ENCODE measurements around the gene KLK2.

GRCh38 chr19:50861496-50862286, 11.5 kb upstream of the KLK2 start:
- TF ChIP-seq EZH2 (IDR thresholded peaks at IDR 0.05; ENCODE audit: low read length), result no peak
- TF ChIP-seq, protein P1, sequence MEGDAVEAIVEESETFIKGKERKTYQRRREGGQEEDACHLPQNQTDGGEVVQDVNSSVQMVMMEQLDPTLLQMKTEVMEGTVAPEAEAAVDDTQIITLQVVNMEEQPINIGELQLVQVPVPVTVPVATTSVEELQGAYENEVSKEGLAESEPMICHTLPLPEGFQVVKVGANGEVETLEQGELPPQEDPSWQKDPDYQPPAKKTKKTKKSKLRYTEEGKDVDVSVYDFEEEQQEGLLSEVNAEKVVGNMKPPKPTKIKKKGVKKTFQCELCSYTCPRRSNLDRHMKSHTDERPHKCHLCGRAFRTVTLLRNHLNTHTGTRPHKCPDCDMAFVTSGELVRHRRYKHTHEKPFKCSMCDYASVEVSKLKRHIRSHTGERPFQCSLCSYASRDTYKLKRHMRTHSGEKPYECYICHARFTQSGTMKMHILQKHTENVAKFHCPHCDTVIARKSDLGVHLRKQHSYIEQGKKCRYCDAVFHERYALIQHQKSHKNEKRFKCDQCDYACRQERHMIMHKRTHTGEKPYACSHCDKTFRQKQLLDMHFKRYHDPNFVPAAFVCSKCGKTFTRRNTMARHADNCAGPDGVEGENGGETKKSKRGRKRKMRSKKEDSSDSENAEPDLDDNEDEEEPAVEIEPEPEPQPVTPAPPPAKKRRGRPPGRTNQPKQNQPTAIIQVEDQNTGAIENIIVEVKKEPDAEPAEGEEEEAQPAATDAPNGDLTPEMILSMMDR (optimal IDR thresholded peaks at IDR 0.05 in 1 of 3, IDR thresholded peaks at IDR 0.05 in 1 of 3, conservative IDR thresholded peaks at IDR 0.05 in 1 of 3; ENCODE audit: extremely low read depth in 1 of 3, insufficient read depth in 2 of 3, low read length in 3 of 3), result no peak

Measured in keratinocyte (primary cell).